GM12874 (cell line): ENCODE data around the gene SORCS1.

Experiments used
- TF ChIP-seq, protein P1 (sequence below): IDR thresholded peaks from 2 replicates; pipeline ENCODE4 v1.5.1; 2011; ENCODE audit warnings: low read depth, mild to moderate bottlenecking, control low read depth, low read length, moderate library complexity; ENCODE audit not compliant: insufficient read depth

Gene SORCS1

DNA sequence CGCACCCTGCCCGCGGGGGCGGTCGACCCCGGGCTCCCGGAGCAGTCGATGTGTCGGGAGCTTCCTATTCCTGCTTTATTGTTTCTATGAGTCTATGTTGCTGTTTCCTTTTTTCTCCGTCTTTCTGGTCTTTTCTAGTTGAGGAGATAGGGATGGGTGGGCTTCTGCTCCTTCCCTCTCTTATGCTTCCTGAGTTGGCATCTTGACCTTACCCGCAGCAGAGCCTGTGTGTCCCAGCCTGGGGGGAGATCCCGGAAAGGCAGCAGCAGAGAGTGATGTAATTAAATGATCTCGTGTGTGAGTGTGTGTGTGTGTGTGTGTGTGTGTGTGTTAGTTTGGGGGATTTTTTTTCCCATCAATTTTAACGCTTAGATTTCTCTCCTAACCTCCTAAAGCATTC, 486 bp upstream of the SORCS1 start:
- TF ChIP-seq, protein P1, sequence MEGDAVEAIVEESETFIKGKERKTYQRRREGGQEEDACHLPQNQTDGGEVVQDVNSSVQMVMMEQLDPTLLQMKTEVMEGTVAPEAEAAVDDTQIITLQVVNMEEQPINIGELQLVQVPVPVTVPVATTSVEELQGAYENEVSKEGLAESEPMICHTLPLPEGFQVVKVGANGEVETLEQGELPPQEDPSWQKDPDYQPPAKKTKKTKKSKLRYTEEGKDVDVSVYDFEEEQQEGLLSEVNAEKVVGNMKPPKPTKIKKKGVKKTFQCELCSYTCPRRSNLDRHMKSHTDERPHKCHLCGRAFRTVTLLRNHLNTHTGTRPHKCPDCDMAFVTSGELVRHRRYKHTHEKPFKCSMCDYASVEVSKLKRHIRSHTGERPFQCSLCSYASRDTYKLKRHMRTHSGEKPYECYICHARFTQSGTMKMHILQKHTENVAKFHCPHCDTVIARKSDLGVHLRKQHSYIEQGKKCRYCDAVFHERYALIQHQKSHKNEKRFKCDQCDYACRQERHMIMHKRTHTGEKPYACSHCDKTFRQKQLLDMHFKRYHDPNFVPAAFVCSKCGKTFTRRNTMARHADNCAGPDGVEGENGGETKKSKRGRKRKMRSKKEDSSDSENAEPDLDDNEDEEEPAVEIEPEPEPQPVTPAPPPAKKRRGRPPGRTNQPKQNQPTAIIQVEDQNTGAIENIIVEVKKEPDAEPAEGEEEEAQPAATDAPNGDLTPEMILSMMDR: no peak

- TF ChIP-seq, protein P1: no peak
Observed at GRCh38 chr10:107163076-107163855, 1.2 kb downstream of the SORCS1 start.

- TF ChIP-seq, protein P1: no peak
Observed at GRCh38 chr10:107160866-107161265, 3.6 kb downstream of the SORCS1 start.

GRCh38 chr10:107159871-107160270, 4.6 kb downstream of the SORCS1 start:
- TF ChIP-seq, protein P1: no peak

DNA sequence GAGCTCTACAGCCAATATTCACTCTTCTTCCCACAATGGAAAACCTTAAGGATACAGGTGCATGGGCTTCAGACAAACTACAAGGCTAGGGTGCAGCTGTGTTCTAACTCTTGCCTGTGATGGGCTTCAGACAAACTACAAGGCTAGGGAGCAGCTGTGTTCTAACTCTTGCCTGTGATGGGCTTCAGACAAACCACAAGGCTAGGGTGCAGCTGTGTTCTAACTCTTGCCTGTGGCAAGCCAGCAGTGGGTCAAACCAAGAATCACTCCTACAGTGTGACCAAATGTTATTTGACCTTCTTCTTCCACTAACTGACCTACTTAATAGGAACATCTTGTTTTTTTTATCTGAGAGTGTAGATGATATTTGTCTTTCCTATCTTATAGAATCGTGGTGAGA, 7.4 kb downstream of the SORCS1 start:
- TF ChIP-seq, protein P1: no peak

GRCh38 chr10:107152087-107152486, 12.4 kb downstream of the SORCS1 start:
- TF ChIP-seq, protein P1: no peak

GRCh38 chr10:107148906-107149305, 15.6 kb downstream of the SORCS1 start:
- TF ChIP-seq, protein P1: no peak
